HuH-7 (cell line): ENCODE data around the gene PIGX.

Experiments used
- DNase-seq: peaks from one replicate; pipeline ENCODE4 v3.0.0; 2011; ENCODE audit warnings: low spot score

The PIGX gene

GRCh38 chr3:196757876-196758739, 45.9 kb downstream of the PIGX start:
- no peak for DNase-seq

GRCh38 chr3:196763179-196763578, 51.0 kb downstream of the PIGX start:
- no peak for DNase-seq

GRCh38 chr3:196765454-196765853, 53.3 kb downstream of the PIGX start:
- no peak for DNase-seq

- no peak for DNase-seq
Observed at GRCh38 chr3:196771067-196771466, 58.9 kb downstream of the PIGX start.

GRCh38 chr3:196772102-196772501, 59.9 kb downstream of the PIGX start:
- no peak for DNase-seq

- no peak for DNase-seq
Observed at GRCh38 chr3:196772897-196773296, 60.7 kb downstream of the PIGX start.

- no peak for DNase-seq
Observed at GRCh38 chr3:196774191-196774820, 62.1 kb downstream of the PIGX start.

GRCh38 chr3:196774848-196775422, 62.8 kb downstream of the PIGX start:
- no peak for DNase-seq

- no peak for DNase-seq
Observed at GRCh38 chr3:196775938-196776337, 63.8 kb downstream of the PIGX start.

GRCh38 chr3:196777836-196778235, 65.7 kb downstream of the PIGX start:
- DNase-seq: no peak

GRCh38 chr3:196778755-196779154, 66.6 kb downstream of the PIGX start:
- DNase-seq: no peak

- DNase-seq: no peak
Observed at GRCh38 chr3:196782511-196782910, 70.3 kb downstream of the PIGX start.
